Measurements from ENCODE around the gene SRGAP1. TPM values are rescaled to one million over a fixed set of nuclear protein-coding genes. Genes with fewer than 3 reads are reported as not detected.
A peak's percentile ranks its signal among the peaks of the same experiment; 100 is the strongest.

Gene SRGAP1
- total and polyA plus RNA-seq, 4 donors, result 13.9 to 17.3 (median 15.2) TPM

GRCh38 chr12:63940310-63941005, 96.0 kb downstream of the SRGAP1 start:
- H3K27ac ChIP-seq (ENCODE audit: low read depth, low read length), result peak overlapping the region; percentile 64
- peaks cover 20% of the 10 kb centered on the region for H3K4me1 ChIP-seq (ENCODE audit: control insufficient read depth, insufficient read depth, low read length)
- peak in 2 of 6 donors; percentile 71 to 73 for DNase-seq (ENCODE audit: low read depth in 4 of 6, low spot score in 6 of 6)
- H3K27me3 ChIP-seq (ENCODE audit: control insufficient read depth, insufficient read depth, low read length), result no peaks in the 10 kb centered on the region
- 13% methylated on average over 2 of the region's 7 CpGs for WGBS (ENCODE audit: insufficient coverage)
- peaks cover 3% of the 10 kb centered on the region for H3K36me3 ChIP-seq (ENCODE audit: control insufficient read depth, insufficient read depth, low read length)
- peaks cover 1% of the 10 kb centered on the region for H3K9me3 ChIP-seq (ENCODE audit: control insufficient read depth, insufficient read depth, low read length)
- no peak overlapping the region for H3K4me3 ChIP-seq (ENCODE audit: low read depth, low read length)

- Histone ChIP-seq H3K27me3 (ENCODE audit: control insufficient read depth, insufficient read depth, low read length) (no peaks in the 10 kb centered on the region), H3K4me3 (ENCODE audit: low read depth, low read length) (no peak overlapping the region), H3K36me3 (ENCODE audit: control insufficient read depth, insufficient read depth, low read length) (peaks cover 3% of the 10 kb centered on the region), H3K27ac (ENCODE audit: low read depth, low read length) (peak overlapping the region; percentile 64), H3K4me1 (ENCODE audit: control insufficient read depth, insufficient read depth, low read length) (peaks cover 20% of the 10 kb centered on the region), H3K9me3 (ENCODE audit: control insufficient read depth, insufficient read depth, low read length) (peaks cover 1% of the 10 kb centered on the region)
- WGBS (ENCODE audit: insufficient coverage), result no CpG with 5 or more reads among the region's 3 CpGs
- peak in 1 of 6 donors; percentile 74 for DNase-seq (ENCODE audit: low read depth in 4 of 6, low spot score in 6 of 6)
Measured at GRCh38 chr12:63941166-63941800, 96.8 kb downstream of the SRGAP1 start.

GRCh38 chr12:63941879-63942278, 97.4 kb downstream of the SRGAP1 start:
- Histone ChIP-seq H3K27me3 (ENCODE audit: control insufficient read depth, insufficient read depth, low read length) (no peaks in the 10 kb centered on the region), H3K9me3 (ENCODE audit: control insufficient read depth, insufficient read depth, low read length) (peaks cover 1% of the 10 kb centered on the region), H3K4me1 (ENCODE audit: control insufficient read depth, insufficient read depth, low read length) (peaks cover 20% of the 10 kb centered on the region), H3K36me3 (ENCODE audit: control insufficient read depth, insufficient read depth, low read length) (peaks cover 3% of the 10 kb centered on the region), H3K4me3 (ENCODE audit: low read depth, low read length) (no peak overlapping the region), H3K27ac (ENCODE audit: low read depth, low read length) (no peak overlapping the region)
- DNase-seq (ENCODE audit: low read depth in 4 of 6, low spot score in 6 of 6), result no peak

GRCh38 chr12:63942464-63943241, 98.2 kb downstream of the SRGAP1 start:
- DNase-seq (ENCODE audit: low read depth in 4 of 6, low spot score in 6 of 6), result no peak
- Histone ChIP-seq H3K4me3 (ENCODE audit: low read depth, low read length) (no peak overlapping the region), H3K9me3 (ENCODE audit: control insufficient read depth, insufficient read depth, low read length) (peaks cover 1% of the 10 kb centered on the region), H3K4me1 (ENCODE audit: control insufficient read depth, insufficient read depth, low read length) (peaks cover 20% of the 10 kb centered on the region), H3K27ac (ENCODE audit: low read depth, low read length) (no peak overlapping the region), H3K36me3 (ENCODE audit: control insufficient read depth, insufficient read depth, low read length) (peaks cover 3% of the 10 kb centered on the region), H3K27me3 (ENCODE audit: control insufficient read depth, insufficient read depth, low read length) (no peaks in the 10 kb centered on the region)
- 94% methylated on average over 2 of the region's 9 CpGs for WGBS (ENCODE audit: insufficient coverage)

- Histone ChIP-seq H3K36me3 (ENCODE audit: control insufficient read depth, insufficient read depth, low read length) (no peaks in the 10 kb centered on the region), H3K4me3 (ENCODE audit: low read depth, low read length) (no peak overlapping the region), H3K27me3 (ENCODE audit: control insufficient read depth, insufficient read depth, low read length) (no peaks in the 10 kb centered on the region), H3K4me1 (ENCODE audit: control insufficient read depth, insufficient read depth, low read length) (peaks cover 17% of the 10 kb centered on the region), H3K9me3 (ENCODE audit: control insufficient read depth, insufficient read depth, low read length) (peaks cover 1% of the 10 kb centered on the region), H3K27ac (ENCODE audit: low read depth, low read length) (no peak overlapping the region)
- DNase-seq (ENCODE audit: low read depth in 4 of 6, low spot score in 6 of 6), result no peak
- WGBS (ENCODE audit: insufficient coverage), result no CpG with 5 or more reads among the region's 2 CpGs
Measured at GRCh38 chr12:63944034-63944579, 99.6 kb downstream of the SRGAP1 start.

GRCh38 chr12:63944586-63945228, 100.2 kb downstream of the SRGAP1 start:
- peak overlapping the region; percentile 25 for H3K27ac ChIP-seq (ENCODE audit: low read depth, low read length)
- peaks cover 1% of the 10 kb centered on the region for H3K9me3 ChIP-seq (ENCODE audit: control insufficient read depth, insufficient read depth, low read length)
- no peak overlapping the region for H3K4me3 ChIP-seq (ENCODE audit: low read depth, low read length)
- WGBS (ENCODE audit: insufficient coverage), result 62% methylated on average over 2 of the region's 5 CpGs
- peak in 1 of 6 donors; percentile 23 for DNase-seq (ENCODE audit: low read depth in 4 of 6, low spot score in 6 of 6)
- no peaks in the 10 kb centered on the region for H3K36me3 ChIP-seq (ENCODE audit: control insufficient read depth, insufficient read depth, low read length)
- peaks cover 20% of the 10 kb centered on the region for H3K4me1 ChIP-seq (ENCODE audit: control insufficient read depth, insufficient read depth, low read length)
- H3K27me3 ChIP-seq (ENCODE audit: control insufficient read depth, insufficient read depth, low read length), result no peaks in the 10 kb centered on the region

GRCh38 chr12:63945777-63946176, 101.3 kb downstream of the SRGAP1 start:
- Histone ChIP-seq H3K36me3 (ENCODE audit: control insufficient read depth, insufficient read depth, low read length) (no peaks in the 10 kb centered on the region), H3K9me3 (ENCODE audit: control insufficient read depth, insufficient read depth, low read length) (peaks cover 1% of the 10 kb centered on the region), H3K27me3 (ENCODE audit: control insufficient read depth, insufficient read depth, low read length) (no peaks in the 10 kb centered on the region), H3K4me3 (ENCODE audit: low read depth, low read length) (no peak overlapping the region), H3K4me1 (ENCODE audit: control insufficient read depth, insufficient read depth, low read length) (peaks cover 14% of the 10 kb centered on the region), H3K27ac (ENCODE audit: low read depth, low read length) (no peak overlapping the region)
- no peak for DNase-seq (ENCODE audit: low read depth in 4 of 6, low spot score in 6 of 6)

- no peak for DNase-seq (ENCODE audit: low read depth in 4 of 6, low spot score in 6 of 6)
- no peak overlapping the region for H3K27ac ChIP-seq (ENCODE audit: low read depth, low read length)
- no peaks in the 10 kb centered on the region for H3K27me3 ChIP-seq (ENCODE audit: control insufficient read depth, insufficient read depth, low read length)
- H3K9me3 ChIP-seq (ENCODE audit: control insufficient read depth, insufficient read depth, low read length), result peaks cover 1% of the 10 kb centered on the region
- no peak overlapping the region for H3K4me3 ChIP-seq (ENCODE audit: low read depth, low read length)
- H3K4me1 ChIP-seq (ENCODE audit: control insufficient read depth, insufficient read depth, low read length), result peaks cover 13% of the 10 kb centered on the region
- H3K36me3 ChIP-seq (ENCODE audit: control insufficient read depth, insufficient read depth, low read length), result no peaks in the 10 kb centered on the region
Measured at GRCh38 chr12:63948211-63948610, 103.7 kb downstream of the SRGAP1 start.

- peak overlapping the region; percentile 86 for H3K27ac ChIP-seq (ENCODE audit: low read depth, low read length)
- no peak overlapping the region for H3K4me3 ChIP-seq (ENCODE audit: low read depth, low read length)
- H3K36me3 ChIP-seq (ENCODE audit: control insufficient read depth, insufficient read depth, low read length), result no peaks in the 10 kb centered on the region
- peaks cover 10% of the 10 kb centered on the region for H3K4me1 ChIP-seq (ENCODE audit: control insufficient read depth, insufficient read depth, low read length)
- WGBS (ENCODE audit: insufficient coverage), result no CpG with 5 or more reads among the region's 2 CpGs
- DNase-seq (ENCODE audit: low read depth in 4 of 6, low spot score in 6 of 6), result peak in 1 of 6 donors; percentile 63
- H3K9me3 ChIP-seq (ENCODE audit: control insufficient read depth, insufficient read depth, low read length), result no peaks in the 10 kb centered on the region
- H3K27me3 ChIP-seq (ENCODE audit: control insufficient read depth, insufficient read depth, low read length), result no peaks in the 10 kb centered on the region
Measured at GRCh38 chr12:63949902-63950301, 105.4 kb downstream of the SRGAP1 start.

Measured in spinal cord (tissue), 10 donors.